Activated CD4-positive, alpha-beta memory T cell treated with anti-CD3 and anti-CD28 coated beads for 36 hours (primary cell): ENCODE results near the gene CAPN3. TPM values are rescaled to one million over a fixed set of nuclear protein-coding genes. Genes with fewer than 3 reads are reported as not detected.
"Not testable (repeated sequence)": the region's sequence is repeated elsewhere in the genome, so short reads cannot be mapped to it uniquely, and the experiment has no call there.

ENCODE experiments used
- CTCF ChIA-PET: fragments of 350-600 bp; sonication (Branson Sonifier 250); formaldehyde crosslinking; loops from one replicate; lab custom pipeline; 2021; ENCODE audit warnings: antibody characterized with exemption, inconsistent platforms; lab: Charles Lee
- POLR2A ChIA-PET: fragments of 350-600 bp; sonication (Branson Sonifier 250); formaldehyde crosslinking; loops from one replicate; lab custom pipeline; 2021; ENCODE audit warnings: antibody characterized with exemption; lab: Charles Lee
- DNase-seq: peaks from one replicate; pipeline ENCODE4 v3.0.0-alpha.2; 2020
- H3K27ac Mint-ChIP-seq: one replicate; pipeline ENCODE4 v1.8.0; 2021; ENCODE audit warnings: mixed read lengths
- H3K27me3 Mint-ChIP-seq: one replicate; pipeline ENCODE4 v1.8.0; 2021; ENCODE audit warnings: mixed read lengths
- H3K36me3 Mint-ChIP-seq: one replicate; pipeline ENCODE4 v1.8.0; 2021; ENCODE audit warnings: mixed read lengths
- H3K4me1 Mint-ChIP-seq: one replicate; pipeline ENCODE4 v1.8.0; 2021; ENCODE audit warnings: low read depth, mixed read lengths
- H3K4me3 Mint-ChIP-seq: one replicate; pipeline ENCODE4 v1.8.0; 2021; ENCODE audit warnings: mild to moderate bottlenecking, mixed read lengths
- H3K9me3 Mint-ChIP-seq: one replicate; pipeline ENCODE4 v1.8.0; 2021; ENCODE audit warnings: mixed read lengths
- intact Hi-C: fragments of 100-400 bp; cut with micrococcal nuclease; formaldehyde crosslinking; loops from one replicate; pipeline ENCODE4 v1.15.1; 2023
- total RNA-seq, 2 experiments: library from RNA; stranded (reverse); gene quantifications; one replicate each; pipeline ENCODE4 v1.2.3, GENCODE V29; 2021

CAPN3 gene
- total RNA-seq, 2 experiments from 2014 or later, result 2.2 to 2.7 TPM

DNA sequence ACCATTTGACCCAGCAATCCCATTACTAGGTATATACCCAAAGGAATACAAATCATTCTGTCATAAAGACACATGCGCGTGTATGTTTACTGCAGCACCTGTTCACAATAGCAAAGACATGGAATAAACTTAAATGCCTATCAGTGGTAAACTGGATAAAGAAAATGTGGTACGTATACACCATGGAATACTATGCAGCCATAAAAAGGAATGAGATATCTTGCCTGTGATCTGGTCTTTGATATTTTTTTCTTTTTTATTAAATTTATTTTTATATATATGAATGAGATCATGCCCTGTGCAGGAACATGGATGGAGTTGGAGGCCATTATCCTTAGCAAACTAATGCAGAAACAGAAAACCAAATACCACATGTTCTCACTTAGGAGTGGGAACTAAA lies 22.2 kb upstream of the CAPN3 start:
- intact Hi-C loops, result not testable (repeated sequence)

DNA sequence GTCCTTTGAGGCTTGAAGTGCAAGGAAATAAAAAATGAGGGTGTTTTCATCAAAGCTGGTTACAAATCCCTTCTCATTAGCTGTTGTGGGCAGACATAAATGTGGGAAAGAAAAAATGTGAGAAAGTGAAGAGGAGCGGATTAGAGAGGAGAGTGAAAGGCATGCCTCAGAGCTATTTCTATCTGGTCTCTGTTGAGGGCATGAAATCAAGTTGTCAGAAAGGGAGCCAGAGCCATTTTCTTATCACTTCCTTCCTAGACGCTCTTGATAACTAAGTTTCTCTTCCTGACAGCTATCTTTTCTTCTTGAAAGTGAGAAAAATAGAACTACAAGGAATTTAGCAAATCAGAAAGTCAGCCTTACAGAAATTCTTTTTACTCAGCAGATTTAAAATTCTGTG lies 20.8 kb upstream of the CAPN3 start:
- Mint-ChIP-seq H3K36me3 (peaks cover 21% of the 10 kb centered on the region), H3K27ac (no peak overlapping the region)
- CTCF ChIA-PET, result no interaction called here

More for the DNA sequence above, 22.2 kb upstream of the CAPN3 start:
- Mint-ChIP-seq H3K36me3 (peaks cover 21% of the 10 kb centered on the region), H3K9me3 (peaks cover 12% of the 10 kb centered on the region)
- H3K4me3 Mint-ChIP-seq, H3K27me3 Mint-ChIP-seq, DNase-seq, H3K4me1 Mint-ChIP-seq, CTCF ChIA-PET, H3K27ac Mint-ChIP-seq, POLR2A ChIA-PET: not testable (repeated sequence)

DNA sequence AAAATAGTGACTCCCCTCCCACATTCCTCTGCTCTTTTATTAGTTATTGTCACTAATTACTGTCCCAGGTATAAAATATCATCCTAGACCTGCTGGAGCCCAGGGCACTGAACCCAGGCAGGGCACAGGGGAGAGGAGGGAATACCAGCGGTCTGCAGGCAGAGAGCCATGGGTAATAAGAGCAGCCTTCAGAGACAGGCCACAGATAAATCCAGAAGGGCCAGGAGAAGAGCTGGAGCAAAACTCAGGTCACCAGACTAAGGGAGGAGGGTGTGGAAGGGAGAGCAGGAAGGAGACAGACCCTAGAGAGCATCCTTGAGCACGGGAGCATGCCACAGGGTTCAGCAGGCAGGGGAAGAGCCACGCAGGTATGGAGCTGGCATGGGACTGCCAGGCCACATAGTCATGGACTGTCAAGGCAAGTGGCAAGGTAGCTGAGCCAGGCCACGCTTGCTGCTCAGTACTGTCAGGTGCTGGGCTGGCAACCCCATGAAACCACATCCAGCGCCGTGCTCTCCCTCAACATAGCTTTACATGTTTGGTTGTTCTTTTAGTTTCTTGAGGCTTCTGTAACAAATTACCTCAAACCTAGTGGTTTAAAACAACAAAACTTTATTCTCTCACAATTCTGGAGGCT lies 15.6 kb upstream of the CAPN3 start:
- H3K4me1 Mint-ChIP-seq, result no peaks in the 10 kb centered on the region
- CTCF ChIA-PET, result no interaction called here
- POLR2A ChIA-PET, result no interaction called here
- H3K36me3 Mint-ChIP-seq, result peaks cover 7% of the 10 kb centered on the region
- no peaks in the 10 kb centered on the region for H3K27me3 Mint-ChIP-seq
- no peak overlapping the region for H3K27ac Mint-ChIP-seq
- intact Hi-C loops, result no loop called here
- H3K9me3 Mint-ChIP-seq, result no peaks in the 10 kb centered on the region
- no peak overlapping the region for H3K4me3 Mint-ChIP-seq
- DNase-seq, result no peak

More for the DNA sequence above, 20.8 kb upstream of the CAPN3 start:
- intact Hi-C loops, result no loop called here
- POLR2A ChIA-PET, result no interaction called here
- Mint-ChIP-seq H3K4me3 (no peak overlapping the region), H3K4me1 (no peaks in the 10 kb centered on the region), H3K27me3 (no peaks in the 10 kb centered on the region), H3K9me3 (peaks cover 12% of the 10 kb centered on the region)
- no peak for DNase-seq

DNA sequence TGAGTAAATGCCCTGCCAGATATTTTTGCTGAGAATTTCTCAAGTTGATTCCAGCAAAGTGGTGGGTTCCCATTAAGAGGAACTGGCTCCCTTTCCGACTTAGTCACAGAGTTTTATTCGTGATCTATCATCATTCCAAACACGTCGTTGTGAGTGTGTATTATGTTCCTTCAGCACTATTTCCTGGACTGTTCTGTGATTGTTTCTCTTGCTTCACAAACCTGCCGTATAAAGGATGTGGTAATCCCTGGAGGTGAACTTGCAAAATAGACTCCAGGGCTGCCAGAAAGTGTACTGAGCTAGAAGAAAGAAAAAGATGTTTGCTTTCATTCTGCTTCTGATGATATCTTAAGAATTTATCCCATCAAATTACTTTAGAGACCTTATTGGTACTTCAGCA lies 14.5 kb upstream of the CAPN3 start:
- Mint-ChIP-seq H3K4me3 (no peak overlapping the region), H3K36me3 (peaks cover 11% of the 10 kb centered on the region), H3K4me1 (peaks cover 5% of the 10 kb centered on the region), H3K27me3 (no peaks in the 10 kb centered on the region), H3K27ac (no peak overlapping the region), H3K9me3 (no peaks in the 10 kb centered on the region)
- intact Hi-C loops, result no loop called here
- DNase-seq, result no peak
- POLR2A ChIA-PET, result no interaction called here
- CTCF ChIA-PET, result no interaction called here

DNA sequence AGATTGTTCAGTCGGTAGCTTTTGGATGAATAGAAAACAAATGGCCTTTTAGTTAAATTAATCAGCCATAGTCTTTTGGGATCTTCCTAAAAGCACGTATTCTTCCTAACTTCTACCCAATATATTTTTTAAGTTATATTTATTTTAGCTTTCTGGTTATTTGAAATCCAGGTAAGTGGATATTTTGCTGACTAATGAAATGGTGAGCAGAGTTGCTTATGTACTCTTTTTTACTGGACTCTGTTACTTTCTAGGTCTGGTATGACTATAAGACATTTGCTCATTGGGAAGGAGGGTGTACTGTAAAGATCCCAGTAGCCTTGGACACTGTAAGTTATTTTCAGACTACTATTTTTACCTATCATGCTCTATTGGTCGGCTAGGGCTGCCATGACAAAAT lies 13.8 kb upstream of the CAPN3 start:
- DNase-seq, result no peak
- ChIA-PET POLR2A (no interaction called here), CTCF (no interaction called here)
- no peaks in the 10 kb centered on the region for H3K27me3 Mint-ChIP-seq
- intact Hi-C loops, result no loop called here
- H3K4me1 Mint-ChIP-seq, result peaks cover 5% of the 10 kb centered on the region
- H3K36me3 Mint-ChIP-seq, result peaks cover 13% of the 10 kb centered on the region
- H3K4me3 Mint-ChIP-seq, result no peak overlapping the region
- H3K9me3 Mint-ChIP-seq, result no peaks in the 10 kb centered on the region
- no peak overlapping the region for H3K27ac Mint-ChIP-seq

DNA sequence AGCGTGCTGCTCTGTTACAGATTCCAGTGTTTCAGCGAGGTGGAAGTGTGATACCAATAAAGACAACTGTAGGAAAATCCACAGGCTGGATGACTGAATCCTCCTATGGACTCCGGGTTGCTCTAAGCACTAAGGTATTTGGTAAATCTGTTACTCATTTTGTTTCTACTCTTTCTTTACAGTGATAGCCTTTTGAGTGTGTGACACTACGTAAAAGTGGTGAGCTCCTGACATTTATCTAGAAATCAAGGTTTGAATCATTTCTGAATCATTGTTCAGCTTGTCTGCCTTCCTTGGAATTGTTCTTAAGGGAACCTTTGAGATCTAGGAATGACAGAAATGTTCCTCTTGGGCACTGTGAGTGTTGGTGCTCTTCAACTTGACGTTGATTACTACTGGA lies 11.2 kb upstream of the CAPN3 start:
- H3K4me3 Mint-ChIP-seq, result no peak overlapping the region
- intact Hi-C loops, result no loop called here
- peaks cover 30% of the 10 kb centered on the region for H3K36me3 Mint-ChIP-seq
- H3K27ac Mint-ChIP-seq, result no peak overlapping the region
- H3K4me1 Mint-ChIP-seq, result peaks cover 5% of the 10 kb centered on the region
- ChIA-PET POLR2A (no interaction called here), CTCF (interaction anchor here (1.4 kb wide), 1 partner anchor 8 kb away, joined by 3 read pairs; no protein-coding TSS in a partner anchor)
- no peaks in the 10 kb centered on the region for H3K9me3 Mint-ChIP-seq
- DNase-seq, result no peak
- no peaks in the 10 kb centered on the region for H3K27me3 Mint-ChIP-seq

DNA sequence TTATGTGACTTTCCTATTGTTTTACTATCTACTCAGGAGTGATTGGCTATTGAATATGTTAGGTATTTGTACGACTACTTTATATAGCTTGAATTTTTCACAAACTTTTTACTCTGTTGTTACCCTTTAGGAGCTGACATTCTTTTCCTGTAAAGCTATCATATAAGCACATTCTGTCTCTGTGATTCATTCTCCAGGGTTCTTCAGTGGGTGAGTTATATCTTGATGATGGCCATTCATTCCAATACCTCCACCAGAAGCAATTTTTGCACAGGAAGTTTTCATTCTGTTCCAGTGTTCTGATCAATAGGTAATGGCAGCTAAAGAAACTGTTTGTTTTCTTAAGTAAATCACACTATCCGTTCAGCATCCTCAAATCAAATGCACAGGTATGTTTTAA lies 10.1 kb upstream of the CAPN3 start:
- Mint-ChIP-seq H3K27me3 (no peaks in the 10 kb centered on the region), H3K27ac (peak overlapping the region; percentile 55), H3K9me3 (no peaks in the 10 kb centered on the region), H3K36me3 (peaks cover 28% of the 10 kb centered on the region), H3K4me1 (peaks cover 5% of the 10 kb centered on the region), H3K4me3 (no peak overlapping the region)
- POLR2A ChIA-PET, result interaction anchor here (0.6 kb wide), 1 partner anchor 43 kb away, joined by 3 read pairs; no protein-coding TSS in a partner anchor
- CTCF ChIA-PET, result interaction anchor here (1.4 kb wide), 1 partner anchor 9 kb away, joined by 3 read pairs; no protein-coding TSS in a partner anchor
- intact Hi-C loops, result no loop called here
- DNase-seq, result no peak

DNA sequence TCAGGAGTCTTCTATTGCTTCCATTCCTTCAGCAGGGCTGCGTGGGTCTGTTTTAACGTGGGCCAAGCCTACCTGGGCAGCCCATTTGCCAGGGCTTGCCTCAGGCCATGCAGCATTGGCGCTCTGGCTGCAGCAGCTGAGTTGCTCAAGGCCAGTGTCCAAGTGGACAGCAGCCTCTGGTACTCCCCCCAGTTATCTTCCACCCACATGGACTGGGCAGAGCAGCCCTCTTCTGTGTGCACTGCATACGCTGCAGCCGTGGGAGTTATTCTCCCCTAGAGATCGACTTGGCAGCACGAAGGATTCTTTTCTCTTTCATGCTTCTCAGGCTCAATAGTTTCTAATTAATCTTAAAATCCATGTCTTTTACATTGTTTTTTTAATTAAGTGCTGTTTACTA lies 6.9 kb upstream of the CAPN3 start:
- Mint-ChIP-seq H3K27ac (no peak overlapping the region), H3K27me3 (no peaks in the 10 kb centered on the region), H3K4me3 (no peak overlapping the region), H3K36me3 (peaks cover 28% of the 10 kb centered on the region), H3K9me3 (no peaks in the 10 kb centered on the region), H3K4me1 (peaks cover 5% of the 10 kb centered on the region)
- intact Hi-C loops, result no loop called here
- ChIA-PET POLR2A (no interaction called here), CTCF (no interaction called here)
- no peak for DNase-seq

DNA sequence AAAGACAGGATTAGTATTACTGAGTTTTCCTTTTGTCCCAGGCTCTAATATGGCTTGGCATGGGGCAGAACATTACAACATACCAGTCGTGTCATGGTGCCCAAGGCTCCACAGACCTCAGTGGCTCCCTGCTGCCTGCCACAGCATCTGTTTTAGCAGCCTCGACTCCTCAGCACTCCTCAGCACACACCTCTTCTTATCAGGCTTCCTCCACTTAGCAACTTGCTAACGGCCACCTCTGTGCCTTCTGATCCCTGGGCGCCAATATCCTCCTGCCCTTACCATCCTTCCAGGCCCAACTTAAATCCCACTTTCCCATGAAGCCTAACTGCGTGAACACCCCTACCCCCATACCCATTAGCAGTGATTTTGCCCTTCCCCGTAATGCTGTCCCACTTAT lies 6.2 kb upstream of the CAPN3 start:
- intact Hi-C loops, result no loop called here
- peaks cover 28% of the 10 kb centered on the region for H3K36me3 Mint-ChIP-seq
- ChIA-PET POLR2A (no interaction called here), CTCF (no interaction called here)
- no peak for DNase-seq
- H3K4me1 Mint-ChIP-seq, result peaks cover 5% of the 10 kb centered on the region
- no peak overlapping the region for H3K4me3 Mint-ChIP-seq
- H3K9me3 Mint-ChIP-seq, result no peaks in the 10 kb centered on the region
- H3K27me3 Mint-ChIP-seq, result no peaks in the 10 kb centered on the region
- H3K27ac Mint-ChIP-seq, result no peak overlapping the region

DNA sequence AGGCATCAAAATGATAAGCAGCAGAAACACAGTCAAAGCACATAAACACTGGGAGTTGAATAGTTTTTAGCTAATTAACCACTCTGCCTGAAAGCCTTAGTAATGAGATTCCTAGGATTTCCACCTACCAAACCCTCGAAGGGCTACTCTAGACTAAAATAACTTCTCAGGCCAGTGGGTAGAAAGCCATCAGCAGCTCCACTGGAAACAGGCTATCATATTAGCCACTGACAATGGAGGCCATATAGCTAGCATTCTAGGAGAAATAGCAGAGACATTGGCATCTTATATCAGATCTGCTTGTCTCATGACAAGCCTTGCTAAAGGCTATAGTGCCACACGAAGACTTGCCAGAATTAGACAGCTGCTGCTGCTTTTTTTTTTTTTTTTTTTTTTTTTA lies 4.5 kb upstream of the CAPN3 start:
- intact Hi-C loops, result no loop called here
- ChIA-PET CTCF (interaction anchor here (0.7 kb wide), 1 partner anchor 326 kb away, joined by 3 read pairs; no protein-coding TSS in a partner anchor), POLR2A (no interaction called here)
- DNase-seq, result no peak
- no peaks in the 10 kb centered on the region for H3K27me3 Mint-ChIP-seq
- H3K27ac Mint-ChIP-seq, result no peak overlapping the region
- H3K4me1 Mint-ChIP-seq, result no peaks in the 10 kb centered on the region
- H3K9me3 Mint-ChIP-seq, result no peaks in the 10 kb centered on the region
- peaks cover 24% of the 10 kb centered on the region for H3K36me3 Mint-ChIP-seq
- H3K4me3 Mint-ChIP-seq, result no peak overlapping the region

DNA sequence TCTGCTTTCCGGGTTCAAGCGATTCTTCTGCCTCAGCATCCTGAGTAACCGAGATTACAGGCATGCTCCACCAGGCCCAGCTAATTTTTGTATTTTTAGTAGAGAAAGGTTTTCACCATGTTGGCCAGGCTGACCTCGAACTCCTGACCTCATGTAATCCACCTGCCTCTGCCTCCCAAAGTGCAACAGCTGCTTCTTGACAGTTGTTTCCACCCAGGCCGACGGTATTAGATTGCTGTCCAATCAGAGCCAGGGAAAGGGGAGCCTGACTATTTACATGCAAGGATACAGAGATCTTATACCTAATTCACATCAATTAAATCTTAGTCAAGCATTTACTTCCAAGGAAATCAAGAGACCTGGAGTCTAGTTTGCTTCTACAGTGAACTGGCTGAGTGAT lies 4.0 kb upstream of the CAPN3 start:
- H3K27me3 Mint-ChIP-seq, result no peaks in the 10 kb centered on the region
- peaks cover 22% of the 10 kb centered on the region for H3K36me3 Mint-ChIP-seq
- intact Hi-C loops, result no loop called here
- H3K4me3 Mint-ChIP-seq, result no peak overlapping the region
- CTCF ChIA-PET, result interaction anchor here (0.7 kb wide), 1 partner anchor 325 kb away, joined by 3 read pairs; no protein-coding TSS in a partner anchor
- POLR2A ChIA-PET, result no interaction called here
- no peak overlapping the region for H3K27ac Mint-ChIP-seq
- no peak for DNase-seq
- no peaks in the 10 kb centered on the region for H3K9me3 Mint-ChIP-seq
- H3K4me1 Mint-ChIP-seq, result no peaks in the 10 kb centered on the region

DNA sequence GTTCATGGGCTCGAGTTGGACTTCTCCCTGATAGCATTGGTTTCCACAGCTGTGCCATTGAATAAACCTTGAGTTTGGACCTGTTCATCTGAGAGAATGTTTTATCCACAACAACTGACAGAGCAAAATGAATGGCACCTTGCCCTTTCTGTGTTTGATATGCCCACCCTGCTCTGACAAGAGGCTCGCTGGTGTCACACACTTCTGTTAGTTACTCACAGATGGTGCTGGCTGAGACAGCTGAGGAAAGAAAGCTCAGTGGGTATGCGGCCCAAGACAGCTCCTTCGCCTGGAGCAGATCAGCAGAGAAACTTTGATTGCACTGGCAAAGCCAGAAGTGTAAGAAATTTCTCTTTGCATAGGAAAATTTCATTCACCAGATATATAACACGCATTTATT lies 2.5 kb upstream of the CAPN3 start:
- POLR2A ChIA-PET, result no interaction called here
- CTCF ChIA-PET, result no interaction called here
- no peak overlapping the region for H3K27ac Mint-ChIP-seq

DNA sequence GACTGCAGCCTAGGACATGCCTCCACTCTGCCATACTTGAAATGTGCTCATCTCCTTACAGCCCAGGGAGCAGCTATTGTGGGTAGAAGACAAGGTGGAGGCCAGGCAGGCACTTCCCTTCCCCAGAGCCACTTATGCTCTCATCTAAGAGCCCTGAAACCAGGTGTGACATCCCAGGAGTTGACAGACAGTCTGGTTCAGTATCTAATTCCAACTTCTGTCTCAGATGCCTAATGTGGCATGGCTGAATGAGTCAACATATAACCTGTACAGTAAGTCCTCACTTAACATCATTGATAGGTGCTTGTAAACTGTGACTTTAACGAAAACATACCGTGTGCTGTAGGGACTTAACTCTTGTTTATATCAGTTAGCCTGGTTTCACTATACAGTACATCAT lies 1.2 kb upstream of the CAPN3 start:
- H3K4me3 Mint-ChIP-seq, result no peak overlapping the region
- ChIA-PET POLR2A (no interaction called here), CTCF (no interaction called here)
- no peaks in the 10 kb centered on the region for H3K9me3 Mint-ChIP-seq
- H3K36me3 Mint-ChIP-seq, result peaks cover 3% of the 10 kb centered on the region
- DNase-seq, result no peak
- no peak overlapping the region for H3K27ac Mint-ChIP-seq
- intact Hi-C loops, result no loop called here
- no peaks in the 10 kb centered on the region for H3K27me3 Mint-ChIP-seq
- H3K4me1 Mint-ChIP-seq, result no peaks in the 10 kb centered on the region

More for the DNA sequence above, 2.5 kb upstream of the CAPN3 start:
- DNase-seq, result no peak
- intact Hi-C loops, result no loop called here
- Mint-ChIP-seq H3K36me3 (peaks cover 11% of the 10 kb centered on the region), H3K4me3 (no peak overlapping the region), H3K4me1 (no peaks in the 10 kb centered on the region), H3K9me3 (no peaks in the 10 kb centered on the region), H3K27me3 (no peaks in the 10 kb centered on the region)
